ENCODE data around the gene LTBP3. TPM values are rescaled to one million over a fixed set of nuclear protein-coding genes. Genes with fewer than 3 reads are reported as not detected.

Gene LTBP3
- total RNA-seq, 1 experiment from 2014 or later = 248 TPM

- TF ChIP-seq JUND (IDR thresholded peaks at IDR 0.05) = no peak
- TF ChIP-seq ELF1 (IDR thresholded peaks at IDR 0.05; ENCODE audit: borderline replicate concordance, low read depth) = no peak
- no peak for TF ChIP-seq CBX3 (IDR thresholded peaks at IDR 0.05; ENCODE audit: low read depth)
- no peak for TF ChIP-seq EGR1 (IDR thresholded peaks at IDR 0.05; ENCODE audit: low read depth)
- TF ChIP-seq FOSL1 (IDR thresholded peaks at IDR 0.05; ENCODE audit: low read depth) = no peak
- TF ChIP-seq CEBPB (IDR thresholded peaks at IDR 0.05; ENCODE audit: low read depth) = no peak
- no peak for TF ChIP-seq YY1 (IDR thresholded peaks at IDR 0.05; ENCODE audit: extremely low read depth, insufficient replicate concordance, low read depth, low read length)
- TF ChIP-seq SIN3A (IDR thresholded peaks at IDR 0.05; ENCODE audit: low read depth) = no peak
These were observed 25.4 kb upstream of the LTBP3 start (continued) for GRCh38 chr11:65583589-65583988.

DNA sequence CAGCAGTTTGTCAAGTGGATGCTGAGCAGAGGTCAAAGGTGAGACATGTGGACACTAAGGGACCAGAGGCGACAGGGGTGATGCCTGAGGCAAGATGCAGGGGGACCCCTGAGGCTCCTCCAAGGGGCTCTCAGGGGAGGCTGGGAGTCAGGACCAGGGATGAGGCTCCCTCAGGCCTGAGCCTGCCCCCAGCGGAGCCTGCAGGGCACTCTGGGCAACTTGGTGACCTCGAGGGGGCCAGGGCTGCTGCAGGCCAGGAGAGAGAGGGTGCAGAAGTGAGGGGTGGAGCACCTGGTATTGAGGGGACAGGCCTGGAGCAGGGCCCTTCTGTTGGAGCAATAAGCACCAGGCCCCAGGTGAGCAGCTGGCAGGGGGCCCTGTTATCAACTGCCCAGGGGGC is 23.8 kb upstream of the LTBP3 start:
- ChIA-PET CTCF (interaction anchor here (1.4 kb wide), 1 partner anchor 12 kb away, joined by 5 read pairs; no protein-coding TSS in a partner anchor), RAD21 (ENCODE audit: low non-redundant PET in 1 of 2, low total read pairs in 2 of 2, uncharacterized antibody in 2 of 2, unreplicated experiment in 2 of 2) (no interaction called here)
- H4K20me1 ChIP-seq (ENCODE audit: insufficient read depth) = no peaks in the 10 kb centered on the region

GRCh38 chr11:65580756-65581155 is 22.6 kb upstream of the LTBP3 start:
- Histone ChIP-seq H3K4me2 (ENCODE audit: low read length) (no peak overlapping the region), H3K36me3 (ENCODE audit: control insufficient read depth in 1 of 2, insufficient read depth in 2 of 2, low read length in 2 of 2) (peaks cover 2 to 4% of the 10 kb centered on the region in 2 experiments; a peak in 2 of 4 replicates), H3K4me3 (replicated peaks in 1 of 2; ENCODE audit: low read depth in 1 of 2, low read length in 2 of 2) (no peak overlapping the region), H3K9ac (ENCODE audit: low read length) (no peak overlapping the region), H3K27ac (ENCODE audit: low read depth, low read length) (no peak overlapping the region), H3K9me3 (ENCODE audit: control insufficient read depth in 1 of 2, insufficient read depth in 1 of 2, low read depth in 1 of 2, low read length in 2 of 2) (no peaks in the 10 kb centered on the region), H3K79me2 (ENCODE audit: insufficient read depth, low read length) (peaks cover 19% of the 10 kb centered on the region; the same call in 1 of the 2 replicates), H3K4me1 (ENCODE audit: control insufficient read depth in 1 of 2, insufficient read depth in 2 of 2, low read length in 2 of 2) (peaks cover 18 to 20% of the 10 kb centered on the region in 2 experiments), H3K27me3 (ENCODE audit: insufficient read depth, low read length) (no peaks in the 10 kb centered on the region), H2AFZ (ENCODE audit: low read depth, low read length, poor library complexity, severe bottlenecking) (no peak overlapping the region), H3K9me2 (ENCODE audit: insufficient read depth) (no peaks in the 10 kb centered on the region), H4K20me1 (ENCODE audit: insufficient read depth) (no peaks in the 10 kb centered on the region)
- POLR2A ChIA-PET = no interaction called here
- BruUV-seq (replicated peaks) = no TSS peak
- intact Hi-C loops (cut with micrococcal nuclease) = no loop called here
- DNase-seq (ENCODE audit: low read depth, low spot score) (no peak), ATAC-seq (no peak)
- CTCF ChIA-PET = no interaction called here
- RAD21 ChIA-PET (ENCODE audit: low non-redundant PET in 1 of 2, low total read pairs in 2 of 2, uncharacterized antibody in 2 of 2, unreplicated experiment in 2 of 2) = no interaction called here
- TF ChIP-seq SIN3A (IDR thresholded peaks at IDR 0.05; ENCODE audit: low read depth) (no peak), YY1 (IDR thresholded peaks at IDR 0.05; ENCODE audit: extremely low read depth, insufficient replicate concordance, low read depth, low read length) (no peak), JUND (IDR thresholded peaks at IDR 0.05) (no peak), ATF3 (IDR thresholded peaks at IDR 0.05) (no peak), CBX3 (IDR thresholded peaks at IDR 0.05; ENCODE audit: low read depth) (no peak), CTCF (IDR thresholded peaks at IDR 0.05 in 2 of 3, conservative IDR thresholded peaks at IDR 0.05 in 1 of 3; ENCODE audit: borderline replicate concordance in 1 of 3, insufficient read depth in 1 of 3, low read depth in 2 of 3, low read length in 2 of 3) (no peak), POLR2A (IDR thresholded peaks at IDR 0.05; ENCODE audit: borderline replicate concordance, extremely low read depth, insufficient read depth, insufficient read length) (no peak), CEBPB (IDR thresholded peaks at IDR 0.05; ENCODE audit: low read depth) (no peak), SRF (IDR thresholded peaks at IDR 0.05; ENCODE audit: low read depth) (no peak), TCF7L2 (IDR thresholded peaks at IDR 0.05; ENCODE audit: borderline replicate concordance, extremely low read depth, insufficient read depth, insufficient read length) (no peak)

More for the DNA sequence above, 23.8 kb upstream of the LTBP3 start:
- intact Hi-C loops (cut with micrococcal nuclease) = no loop called here
- H3K4me3 ChIP-seq (replicated peaks in 1 of 2; ENCODE audit: low read depth in 1 of 2, low read length in 2 of 2) = no peak overlapping the region
- H3K79me2 ChIP-seq (ENCODE audit: insufficient read depth, low read length) = peaks cover 10% of the 10 kb centered on the region; the same call in 1 of the 2 replicates
- H3K9me2 ChIP-seq (ENCODE audit: insufficient read depth) = no peaks in the 10 kb centered on the region
- H2AFZ ChIP-seq (ENCODE audit: low read depth, low read length, poor library complexity, severe bottlenecking) = no peak overlapping the region
- no peak overlapping the region for H3K4me2 ChIP-seq (ENCODE audit: low read length)
- H3K36me3 ChIP-seq (ENCODE audit: control insufficient read depth in 1 of 2, insufficient read depth in 2 of 2, low read length in 2 of 2) = peaks cover 2 to 4% of the 10 kb centered on the region in 2 experiments; a peak in 2 of 4 replicates
- BruUV-seq (replicated peaks) = no TSS peak
- POLR2A ChIA-PET = no interaction called here
- no peaks in the 10 kb centered on the region for H3K27me3 ChIP-seq (ENCODE audit: insufficient read depth, low read length)
- no peak for TF ChIP-seq POLR2AphosphoS5 (IDR thresholded peaks at IDR 0.05; ENCODE audit: low read depth, low read length)
- no peak for TF ChIP-seq ZNF274 (IDR thresholded peaks at IDR 0.05; ENCODE audit: low read depth, low read length)
- H3K27ac ChIP-seq (ENCODE audit: low read depth, low read length) = no peak overlapping the region
- peaks cover 11 to 19% of the 10 kb centered on the region in 2 experiments for H3K4me1 ChIP-seq (ENCODE audit: control insufficient read depth in 1 of 2, insufficient read depth in 2 of 2, low read length in 2 of 2)
- no peaks in the 10 kb centered on the region for H3K9me3 ChIP-seq (ENCODE audit: control insufficient read depth in 1 of 2, insufficient read depth in 1 of 2, low read depth in 1 of 2, low read length in 2 of 2)
- DNase-seq (ENCODE audit: low read depth, low spot score) (no peak), ATAC-seq (no peak)
- no peak overlapping the region for H3K9ac ChIP-seq (ENCODE audit: low read length)

Measured in HCT116 (cell line).